ENCODE measurements around the gene DKK2.
"Not testable (repeated sequence)": the region's sequence is repeated elsewhere in the genome, so short reads cannot be mapped to it uniquely, and the experiment has no call there.

Gene DKK2

GRCh38 chr4:107011312-107011711 lies 24.8 kb downstream of the DKK2 start:
- DNase-seq, result no peak

- DNase-seq, result no peak
Observed at GRCh38 chr4:107009196-107009968, 26.7 kb downstream of the DKK2 start.

GRCh38 chr4:107008115-107008514 lies 28.0 kb downstream of the DKK2 start:
- DNase-seq, result no peak

GRCh38 chr4:107006218-107006617 lies 29.9 kb downstream of the DKK2 start:
- no peak for DNase-seq

GRCh38 chr4:106996490-106996889 lies 39.6 kb downstream of the DKK2 start:
- DNase-seq, result no peak

GRCh38 chr4:106993827-106994226 lies 42.3 kb downstream of the DKK2 start:
- DNase-seq, result no peak

GRCh38 chr4:106987311-106987710 lies 48.8 kb downstream of the DKK2 start:
- DNase-seq, result no peak

GRCh38 chr4:106986486-106986885 lies 49.6 kb downstream of the DKK2 start:
- DNase-seq, result no peak

- DNase-seq, result no peak
Observed at GRCh38 chr4:106985830-106986229, 50.3 kb downstream of the DKK2 start.

GRCh38 chr4:106982711-106983211 lies 53.4 kb downstream of the DKK2 start:
- no peak for DNase-seq

- DNase-seq, result no peak
Observed at GRCh38 chr4:106981431-106981830, 54.7 kb downstream of the DKK2 start.

- DNase-seq, result no peak
Observed at GRCh38 chr4:106979476-106979875, 56.6 kb downstream of the DKK2 start.

GRCh38 chr4:106978046-106978774 lies 57.9 kb downstream of the DKK2 start:
- no peak for DNase-seq

- DNase-seq, result no peak
Observed at GRCh38 chr4:106971636-106972035, 64.5 kb downstream of the DKK2 start.

- no peak for DNase-seq
Observed at GRCh38 chr4:106967892-106968291, 68.2 kb downstream of the DKK2 start.

GRCh38 chr4:106953036-106953705 lies 82.9 kb downstream of the DKK2 start:
- no peak for DNase-seq

- no peak for DNase-seq
Observed at GRCh38 chr4:106951891-106952290, 84.2 kb downstream of the DKK2 start.

GRCh38 chr4:106941841-106942240 lies 94.3 kb downstream of the DKK2 start:
- no peak for DNase-seq

GRCh38 chr4:106930522-106930921 lies 105.6 kb downstream of the DKK2 start:
- DNase-seq, result no peak

GRCh38 chr4:106929248-106929647 lies 106.9 kb downstream of the DKK2 start:
- no peak for DNase-seq

GRCh38 chr4:106914223-106914622 lies 121.9 kb downstream of the DKK2 start:
- DNase-seq, result no peak

- no peak for DNase-seq
Observed at GRCh38 chr4:106909486-106910188, 126.5 kb downstream of the DKK2 start.

- not testable (repeated sequence) for DNase-seq
Observed at GRCh38 chr4:106908049-106908448, 128.1 kb downstream of the DKK2 start.
